Esophagus squamous epithelium (tissue), 4 donors: ENCODE data around the gene RGS3.

Experiments used
- POLR2A ChIP-seq, 4 donors: fragments of 450-650 bp; IDR thresholded peaks; one replicate each; pipeline ENCODE4 v1.6.1; 2017; ENCODE audit warnings: antibody characterized with exemption in 4 of 4, mild to moderate bottlenecking in 4 of 4, moderate library complexity in 3 of 4
- TF ChIP-seq, protein P1 (sequence below), 6 experiments: fragments of 450-650 bp in 4 of 6; fragments of 200-600 bp in 2 of 6; sonication (generic) in 2 of 6; IDR thresholded peaks; one replicate each; pipeline ENCODE4 v1.5.1; 2016 to 2019; ENCODE audit warnings: antibody characterized with exemption in 6 of 6, mild to moderate bottlenecking in 4 of 6, moderate library complexity in 4 of 6

DNA sequence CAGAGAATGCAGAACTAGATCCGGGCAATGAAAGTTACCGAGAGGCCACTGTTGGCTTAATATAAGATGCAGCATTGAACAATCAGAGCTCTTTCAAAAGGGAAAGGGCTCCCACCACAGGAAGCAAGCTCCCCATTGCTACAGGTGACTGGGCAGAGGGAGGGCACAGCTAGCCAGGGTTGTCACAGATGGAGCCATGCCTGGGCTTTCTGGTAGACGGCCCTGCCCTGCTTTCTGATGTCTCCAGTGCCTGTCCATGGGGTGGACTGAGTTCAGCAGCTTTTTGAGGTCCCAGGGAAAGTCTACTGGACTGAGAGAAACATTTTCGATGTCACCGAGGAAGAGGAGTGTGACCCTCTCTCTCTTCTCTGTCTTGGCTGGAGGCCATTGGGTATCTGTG is 14.1 kb downstream of the RGS3 start:
- TF ChIP-seq, protein P1, sequence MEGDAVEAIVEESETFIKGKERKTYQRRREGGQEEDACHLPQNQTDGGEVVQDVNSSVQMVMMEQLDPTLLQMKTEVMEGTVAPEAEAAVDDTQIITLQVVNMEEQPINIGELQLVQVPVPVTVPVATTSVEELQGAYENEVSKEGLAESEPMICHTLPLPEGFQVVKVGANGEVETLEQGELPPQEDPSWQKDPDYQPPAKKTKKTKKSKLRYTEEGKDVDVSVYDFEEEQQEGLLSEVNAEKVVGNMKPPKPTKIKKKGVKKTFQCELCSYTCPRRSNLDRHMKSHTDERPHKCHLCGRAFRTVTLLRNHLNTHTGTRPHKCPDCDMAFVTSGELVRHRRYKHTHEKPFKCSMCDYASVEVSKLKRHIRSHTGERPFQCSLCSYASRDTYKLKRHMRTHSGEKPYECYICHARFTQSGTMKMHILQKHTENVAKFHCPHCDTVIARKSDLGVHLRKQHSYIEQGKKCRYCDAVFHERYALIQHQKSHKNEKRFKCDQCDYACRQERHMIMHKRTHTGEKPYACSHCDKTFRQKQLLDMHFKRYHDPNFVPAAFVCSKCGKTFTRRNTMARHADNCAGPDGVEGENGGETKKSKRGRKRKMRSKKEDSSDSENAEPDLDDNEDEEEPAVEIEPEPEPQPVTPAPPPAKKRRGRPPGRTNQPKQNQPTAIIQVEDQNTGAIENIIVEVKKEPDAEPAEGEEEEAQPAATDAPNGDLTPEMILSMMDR (IDR thresholded peaks at IDR 0.05): no peak
- no peak for TF ChIP-seq POLR2A (IDR thresholded peaks at IDR 0.05)
